Loucy (cell line): ENCODE measurements around the gene KIF18A.

Experiments used
- H2AFZ ChIP-seq: fragments of 200-600 bp; sonication (generic); 2 replicates; pipeline ENCODE4 v1.6.0; 2016; ENCODE audit warnings: antibody characterized with exemption, mild to moderate bottlenecking, low read length, moderate library complexity
- H3F3A ChIP-seq: fragments of 200-600 bp; 2 replicates; pipeline ENCODE4 v1.6.0; 2016; ENCODE audit warnings: antibody characterized with exemption, low read depth, mild to moderate bottlenecking
- H3K27me3 ChIP-seq: fragments of 200-600 bp; sonication (generic); 2 replicates; pipeline ENCODE4 v1.6.1; 2014; ENCODE audit warnings: low read length, mild to moderate bottlenecking; ENCODE audit not compliant: insufficient read depth, poor library complexity, severe bottlenecking
- H3K36me3 ChIP-seq: fragments of 200-600 bp; sonication (generic); 2 replicates; pipeline ENCODE4 v1.6.1; 2016; ENCODE audit warnings: low read length; ENCODE audit not compliant: insufficient read depth
- H3K4me1 ChIP-seq: fragments of 200-600 bp; sonication (generic); 2 replicates; pipeline ENCODE4 v1.5.1; 2014; ENCODE audit warnings: low read length, mild to moderate bottlenecking; ENCODE audit not compliant: insufficient read depth, poor library complexity, severe bottlenecking
- H3K4me2 ChIP-seq: fragments of 200-600 bp; sonication (generic); 2 replicates; pipeline ENCODE4 v1.6.0; 2014; ENCODE audit warnings: antibody characterized with exemption, low read length, low read depth, mild to moderate bottlenecking; ENCODE audit not compliant: poor library complexity, severe bottlenecking
- H3K4me3 ChIP-seq: fragments of 200-600 bp; sonication (generic); 2 replicates; pipeline ENCODE4 v1.5.1; 2014; ENCODE audit warnings: low read length, mild to moderate bottlenecking, mixed read lengths; ENCODE audit not compliant: poor library complexity, severe bottlenecking
- H3K79me2 ChIP-seq: fragments of 200-600 bp; sonication (generic); 2 replicates; pipeline ENCODE4 v1.6.1; 2014; ENCODE audit warnings: low read length; ENCODE audit not compliant: insufficient read depth
- H3K9ac ChIP-seq: fragments of 200-600 bp; sonication (generic); 2 replicates; pipeline ENCODE4 v1.6.0; 2014; ENCODE audit warnings: mild to moderate bottlenecking, low read depth, low read length, moderate library complexity; ENCODE audit not compliant: poor library complexity, severe bottlenecking
- H3K9me2 ChIP-seq: fragments of 200-600 bp; sonication (generic); replicated peaks from 2 replicates; pipeline ENCODE4 v1.6.1; 2016; ENCODE audit warnings: low read depth, low read length, mixed read lengths
- H3K9me3 ChIP-seq: fragments of 200-600 bp; sonication (generic); 2 replicates; pipeline ENCODE4 v1.6.1; 2014; ENCODE audit warnings: mild to moderate bottlenecking, antibody characterized with exemption, low read length, low read depth; ENCODE audit not compliant: insufficient read depth
- H4K20me1 ChIP-seq: fragments of 200-600 bp; sonication (generic); 2 replicates; pipeline ENCODE4 v1.6.0; 2014; ENCODE audit warnings: antibody characterized with exemption, low read length, mild to moderate bottlenecking; ENCODE audit not compliant: insufficient read depth, poor library complexity, severe bottlenecking
- EZH2phosphoT487 ChIP-seq: fragments of 200-600 bp; IDR thresholded peaks from 2 replicates; pipeline ENCODE4 v1.6.1; 2018; ENCODE audit warnings: antibody characterized with exemption, mild to moderate bottlenecking, moderate library complexity, borderline replicate concordance
- TF ChIP-seq, protein P1 (sequence below): fragments of 200-600 bp; sonication (generic); conservative IDR thresholded peaks from 2 replicates; pipeline ENCODE4 v1.5.1; 2014; ENCODE audit warnings: mild to moderate bottlenecking, antibody characterized with exemption, low read length

Gene KIF18A

DNA sequence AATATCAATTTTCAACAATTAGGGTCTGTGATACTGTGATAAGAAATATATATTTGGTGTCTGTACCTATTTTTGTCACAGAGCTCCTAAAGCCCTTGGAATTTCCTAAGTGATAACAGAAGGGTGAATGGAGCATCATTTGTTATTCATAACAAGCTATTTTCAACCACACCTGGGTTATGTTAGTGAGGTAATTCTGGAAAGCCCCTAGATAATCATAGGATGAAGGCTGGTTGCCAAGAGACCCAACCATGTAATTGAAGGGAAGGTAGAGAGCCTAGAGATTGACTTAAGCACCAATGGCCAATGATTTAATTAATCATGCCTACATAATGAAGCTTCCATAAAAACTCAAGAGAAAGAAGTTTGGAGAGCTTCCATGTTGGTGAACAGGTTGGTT, 109.4 kb downstream of the KIF18A start:
- H3K9me2 ChIP-seq: no peaks in the 10 kb centered on the region
- H3K4me3 ChIP-seq: no peak overlapping the region
- no peaks in the 10 kb centered on the region for H3K4me1 ChIP-seq
- TF ChIP-seq, protein P1, sequence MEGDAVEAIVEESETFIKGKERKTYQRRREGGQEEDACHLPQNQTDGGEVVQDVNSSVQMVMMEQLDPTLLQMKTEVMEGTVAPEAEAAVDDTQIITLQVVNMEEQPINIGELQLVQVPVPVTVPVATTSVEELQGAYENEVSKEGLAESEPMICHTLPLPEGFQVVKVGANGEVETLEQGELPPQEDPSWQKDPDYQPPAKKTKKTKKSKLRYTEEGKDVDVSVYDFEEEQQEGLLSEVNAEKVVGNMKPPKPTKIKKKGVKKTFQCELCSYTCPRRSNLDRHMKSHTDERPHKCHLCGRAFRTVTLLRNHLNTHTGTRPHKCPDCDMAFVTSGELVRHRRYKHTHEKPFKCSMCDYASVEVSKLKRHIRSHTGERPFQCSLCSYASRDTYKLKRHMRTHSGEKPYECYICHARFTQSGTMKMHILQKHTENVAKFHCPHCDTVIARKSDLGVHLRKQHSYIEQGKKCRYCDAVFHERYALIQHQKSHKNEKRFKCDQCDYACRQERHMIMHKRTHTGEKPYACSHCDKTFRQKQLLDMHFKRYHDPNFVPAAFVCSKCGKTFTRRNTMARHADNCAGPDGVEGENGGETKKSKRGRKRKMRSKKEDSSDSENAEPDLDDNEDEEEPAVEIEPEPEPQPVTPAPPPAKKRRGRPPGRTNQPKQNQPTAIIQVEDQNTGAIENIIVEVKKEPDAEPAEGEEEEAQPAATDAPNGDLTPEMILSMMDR: no peak
- no peak for TF ChIP-seq EZH2phosphoT487
- H3K4me2 ChIP-seq: no peak overlapping the region
- H3F3A ChIP-seq: no peaks in the 10 kb centered on the region
- no peak overlapping the region for H3K9ac ChIP-seq
- H4K20me1 ChIP-seq: no peaks in the 10 kb centered on the region
- H3K27me3 ChIP-seq: no peaks in the 10 kb centered on the region
- no peak overlapping the region for H2AFZ ChIP-seq
- H3K79me2 ChIP-seq: no peaks in the 10 kb centered on the region
- H3K9me3 ChIP-seq: peaks cover 16% of the 10 kb centered on the region; the same call in 1 of the 2 replicates
- 0 out of 2 replicates have a peak, but pooled peaks cover 3% of the 10 kb centered on the region for H3K36me3 ChIP-seq

DNA sequence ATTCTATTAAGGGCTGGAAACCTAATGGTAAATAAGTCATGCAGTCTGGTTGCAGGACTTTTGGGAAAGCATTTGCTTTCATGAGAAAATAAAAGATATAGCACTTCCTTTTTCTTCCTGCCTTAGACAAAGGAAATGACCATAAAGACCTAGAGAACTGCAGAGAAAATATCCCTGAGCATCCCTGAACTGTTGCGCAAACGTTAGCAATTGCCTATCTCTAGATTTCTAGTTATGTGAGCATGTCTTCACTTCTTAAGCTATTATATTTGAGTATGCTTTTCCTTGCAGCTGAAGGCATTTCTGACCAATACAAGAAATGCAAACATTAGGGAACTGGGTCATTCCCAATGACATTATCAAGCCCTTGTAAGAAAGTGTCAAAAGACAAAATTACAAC, 110.6 kb downstream of the KIF18A start:
- Histone ChIP-seq H3K36me3 (0 out of 2 replicates have a peak, but pooled peaks cover 3% of the 10 kb centered on the region), H3K79me2 (no peaks in the 10 kb centered on the region), H3K9me2 (no peaks in the 10 kb centered on the region), H3K9ac (no peak overlapping the region), H3K27me3 (no peaks in the 10 kb centered on the region), H3K4me1 (no peaks in the 10 kb centered on the region), H3K4me2 (no peak overlapping the region), H3K9me3 (peaks cover 11% of the 10 kb centered on the region; the same call in 1 of the 2 replicates), H2AFZ (no peak overlapping the region), H3K4me3 (no peak overlapping the region), H4K20me1 (no peaks in the 10 kb centered on the region), H3F3A (no peaks in the 10 kb centered on the region)
- TF ChIP-seq EZH2phosphoT487: no peak
- TF ChIP-seq, protein P1: no peak

DNA sequence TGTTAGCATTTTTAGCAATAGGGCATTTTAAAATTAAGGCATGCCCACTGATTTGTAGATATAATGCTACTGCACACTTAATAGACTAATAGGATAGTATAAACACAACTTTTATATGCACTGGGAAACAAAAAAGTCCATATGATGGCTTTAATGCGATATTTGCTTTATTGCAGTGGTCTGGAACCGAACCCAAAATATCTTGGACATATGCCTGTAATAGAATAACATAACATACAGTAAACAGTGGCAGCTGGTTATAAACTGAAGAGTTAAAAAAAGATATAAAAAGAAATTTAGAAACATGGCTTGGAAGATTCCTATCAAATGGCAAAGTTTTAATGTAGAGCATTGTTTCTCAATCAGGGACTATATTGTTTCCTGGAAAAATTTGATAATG, 111.9 kb downstream of the KIF18A start:
- no peaks in the 10 kb centered on the region for H4K20me1 ChIP-seq
- H3K4me2 ChIP-seq: no peak overlapping the region
- no peak overlapping the region for H3K9ac ChIP-seq
- H3K79me2 ChIP-seq: no peaks in the 10 kb centered on the region
- no peaks in the 10 kb centered on the region for H3K4me1 ChIP-seq
- 0 out of 2 replicates have a peak, but pooled peaks cover 3% of the 10 kb centered on the region for H3K36me3 ChIP-seq
- H3K9me3 ChIP-seq: peaks cover 11% of the 10 kb centered on the region; the same call in 1 of the 2 replicates
- no peaks in the 10 kb centered on the region for H3F3A ChIP-seq
- no peak for TF ChIP-seq EZH2phosphoT487
- TF ChIP-seq, protein P1: no peak
- no peaks in the 10 kb centered on the region for H3K9me2 ChIP-seq
- H3K4me3 ChIP-seq: no peak overlapping the region
- H2AFZ ChIP-seq: no peak overlapping the region
- H3K27me3 ChIP-seq: no peaks in the 10 kb centered on the region
